ENCODE measurements around the gene C2CD4D. TPM values are rescaled to one million over a fixed set of nuclear protein-coding genes. Genes with fewer than 3 reads are reported as not detected.

C2CD4D gene
- total RNA-seq, 1 donor from 2014 or later = 0.16 TPM

GRCh38 chr1:151835596-151835995 lies 4.0 kb downstream of the C2CD4D start:
- H3K36me3 ChIP-seq (ENCODE audit: insufficient read depth, low read length) = no peaks in the 10 kb centered on the region
- H3K9ac ChIP-seq (ENCODE audit: low read length) = no peak overlapping the region
- no peak overlapping the region for H3K27ac Mint-ChIP-seq (ENCODE audit: unreplicated experiment)
- H3K36me3 Mint-ChIP-seq (ENCODE audit: low read depth, unreplicated experiment) = no peaks in the 10 kb centered on the region
- H2AFZ ChIP-seq (ENCODE audit: low read depth, low read length) = no peak overlapping the region
- H3K27me3 ChIP-seq (ENCODE audit: insufficient read depth, low read length) = peaks cover 21% of the 10 kb centered on the region
- peaks cover 21% of the 10 kb centered on the region for H3K4me1 ChIP-seq (ENCODE audit: insufficient read depth, low read length)
- no peak overlapping the region for H3K4me2 ChIP-seq (ENCODE audit: low read length)
- H3K79me2 ChIP-seq (ENCODE audit: insufficient read depth, low read length) = no peaks in the 10 kb centered on the region
- H3K4me3 Mint-ChIP-seq (ENCODE audit: unreplicated experiment) = no peak overlapping the region
- peaks cover 13% of the 10 kb centered on the region for H4K20me1 ChIP-seq (ENCODE audit: insufficient read depth, low read length)
- H3K9me3 ChIP-seq (ENCODE audit: insufficient read depth, low read depth, low read length) = no peaks in the 10 kb centered on the region
- H3K4me3 ChIP-seq (ENCODE audit: insufficient read depth, low read depth, low read length) = no peak overlapping the region
- H3K27me3 Mint-ChIP-seq (ENCODE audit: low read depth, unreplicated experiment) = peaks cover 33% of the 10 kb centered on the region
- H3K27ac ChIP-seq (ENCODE audit: low read depth, low read length) = no peak overlapping the region
- FAIRE-seq = no peak
- H3K9me3 Mint-ChIP-seq (ENCODE audit: unreplicated experiment) = no peaks in the 10 kb centered on the region
- no peak for TF ChIP-seq CTCF (IDR thresholded peaks at IDR 0.05; ENCODE audit: insufficient read depth, low read depth, low read length)
- no peak for TF ChIP-seq EZH2 (IDR thresholded peaks at IDR 0.05; ENCODE audit: insufficient read depth, low read length)
- DNase-seq (ENCODE audit: low read depth) = no peak
- H3K4me1 Mint-ChIP-seq (ENCODE audit: low read depth, unreplicated experiment) = peaks cover 20% of the 10 kb centered on the region

GRCh38 chr1:151834239-151834638 lies 5.4 kb downstream of the C2CD4D start:
- Histone ChIP-seq H3K36me3 (ENCODE audit: insufficient read depth, low read length) (no peaks in the 10 kb centered on the region), H3K4me3 (ENCODE audit: insufficient read depth, low read depth, low read length) (no peak overlapping the region), H3K27ac (ENCODE audit: low read depth, low read length) (no peak overlapping the region), H3K4me2 (ENCODE audit: low read length) (no peak overlapping the region), H3K27me3 (ENCODE audit: insufficient read depth, low read length) (peaks cover 15% of the 10 kb centered on the region), H4K20me1 (ENCODE audit: insufficient read depth, low read length) (peaks cover 7% of the 10 kb centered on the region), H3K9ac (ENCODE audit: low read length) (no peak overlapping the region), H3K4me1 (ENCODE audit: insufficient read depth, low read length) (peaks cover 7% of the 10 kb centered on the region), H2AFZ (ENCODE audit: low read depth, low read length) (no peak overlapping the region), H3K79me2 (ENCODE audit: insufficient read depth, low read length) (no peaks in the 10 kb centered on the region), H3K9me3 (ENCODE audit: insufficient read depth, low read depth, low read length) (no peaks in the 10 kb centered on the region)
- H3K4me1 Mint-ChIP-seq (ENCODE audit: low read depth, unreplicated experiment) = peaks cover 14% of the 10 kb centered on the region
- H3K27me3 Mint-ChIP-seq (ENCODE audit: low read depth, unreplicated experiment) = peaks cover 40% of the 10 kb centered on the region
- no peak overlapping the region for H3K27ac Mint-ChIP-seq (ENCODE audit: unreplicated experiment)
- no peaks in the 10 kb centered on the region for H3K9me3 Mint-ChIP-seq (ENCODE audit: unreplicated experiment)
- H3K36me3 Mint-ChIP-seq (ENCODE audit: low read depth, unreplicated experiment) = no peaks in the 10 kb centered on the region
- H3K4me3 Mint-ChIP-seq (ENCODE audit: unreplicated experiment) = no peak overlapping the region
- TF ChIP-seq EZH2 (IDR thresholded peaks at IDR 0.05; ENCODE audit: insufficient read depth, low read length) (no peak), CTCF (IDR thresholded peaks at IDR 0.05; ENCODE audit: insufficient read depth, low read depth, low read length) (no peak)
- DNase-seq (ENCODE audit: low read depth) (no peak), FAIRE-seq (no peak)

- H3K4me1 Mint-ChIP-seq (ENCODE audit: low read depth, unreplicated experiment) = peaks cover 17% of the 10 kb centered on the region
- peaks cover 4% of the 10 kb centered on the region for H3K4me1 ChIP-seq (ENCODE audit: insufficient read depth, low read length)
- no peak overlapping the region for H2AFZ ChIP-seq (ENCODE audit: low read depth, low read length)
- H3K27me3 ChIP-seq (ENCODE audit: insufficient read depth, low read length) = peaks cover 9% of the 10 kb centered on the region
- no peaks in the 10 kb centered on the region for H3K79me2 ChIP-seq (ENCODE audit: insufficient read depth, low read length)
- H3K36me3 Mint-ChIP-seq (ENCODE audit: low read depth, unreplicated experiment) = no peaks in the 10 kb centered on the region
- peaks cover 40% of the 10 kb centered on the region for H3K27me3 Mint-ChIP-seq (ENCODE audit: low read depth, unreplicated experiment)
- no peak overlapping the region for H3K4me3 Mint-ChIP-seq (ENCODE audit: unreplicated experiment)
- no peaks in the 10 kb centered on the region for H3K36me3 ChIP-seq (ENCODE audit: insufficient read depth, low read length)
- no peak overlapping the region for H3K4me3 ChIP-seq (ENCODE audit: insufficient read depth, low read depth, low read length)
- no peaks in the 10 kb centered on the region for H3K9me3 ChIP-seq (ENCODE audit: insufficient read depth, low read depth, low read length)
- H3K27ac ChIP-seq (ENCODE audit: low read depth, low read length) = no peak overlapping the region
- H3K9ac ChIP-seq (ENCODE audit: low read length) = no peak overlapping the region
- H4K20me1 ChIP-seq (ENCODE audit: insufficient read depth, low read length) = peaks cover 7% of the 10 kb centered on the region
- DNase-seq (ENCODE audit: low read depth) = no peak
- no peak for FAIRE-seq
- H3K27ac Mint-ChIP-seq (ENCODE audit: unreplicated experiment) = no peak overlapping the region
- no peaks in the 10 kb centered on the region for H3K9me3 Mint-ChIP-seq (ENCODE audit: unreplicated experiment)
- H3K4me2 ChIP-seq (ENCODE audit: low read length) = no peak overlapping the region
- TF ChIP-seq CTCF (IDR thresholded peaks at IDR 0.05; ENCODE audit: insufficient read depth, low read depth, low read length) (no peak), EZH2 (IDR thresholded peaks at IDR 0.05; ENCODE audit: insufficient read depth, low read length) (no peak)
Measured at GRCh38 chr1:151833172-151833900, 6.3 kb downstream of the C2CD4D start.
